Ishikawa (cell line): ENCODE data around the gene RBM20.

Source experiments
- CEBPB ChIP-seq: IDR thresholded peaks from 2 replicates; pipeline ENCODE4 v1.6.1; 2012
- CREB1 ChIP-seq: IDR thresholded peaks from 2 replicates; pipeline ENCODE4 v1.6.1; 2012; ENCODE audit warnings: low read depth
- EGR1 ChIP-seq: IDR thresholded peaks from 2 replicates; pipeline ENCODE4 v1.6.1; 2012
- EP300 ChIP-seq: IDR thresholded peaks from 2 replicates; pipeline ENCODE4 v1.6.1; 2012; ENCODE audit warnings: borderline replicate concordance
- FOXM1 ChIP-seq: IDR thresholded peaks from 2 replicates; pipeline ENCODE4 v1.6.1; 2012; ENCODE audit warnings: low read depth, borderline replicate concordance
- NFIC ChIP-seq: IDR thresholded peaks from 2 replicates; pipeline ENCODE4 v1.6.1; 2012
- RAD21 ChIP-seq: IDR thresholded peaks from 2 replicates; pipeline ENCODE4 v1.6.1; 2012; ENCODE audit warnings: low read depth
- TAF1 ChIP-seq: IDR thresholded peaks from 2 replicates; pipeline ENCODE4 v1.6.1; 2012; ENCODE audit warnings: low read depth, mild to moderate bottlenecking
- TCF12 ChIP-seq: IDR thresholded peaks from 2 replicates; pipeline ENCODE4 v1.6.1; 2012; ENCODE audit warnings: low read depth
- TEAD4 ChIP-seq: IDR thresholded peaks from 2 replicates; pipeline ENCODE4 v1.6.1; 2012
- YY1 ChIP-seq: IDR thresholded peaks from 2 replicates; pipeline ENCODE4 v1.6.1; 2012; ENCODE audit warnings: low read depth
- ZBTB7A ChIP-seq: IDR thresholded peaks from 2 replicates; pipeline ENCODE4 v1.6.1; 2012; ENCODE audit warnings: low read depth
- TF ChIP-seq, protein P1 (sequence below): IDR thresholded peaks from 2 replicates; pipeline ENCODE4 v1.6.1; 2012
- TF ChIP-seq, protein P2 (sequence below): IDR thresholded peaks from 2 replicates; pipeline ENCODE4 v1.6.1; 2012; ENCODE audit warnings: low read depth, mild to moderate bottlenecking
- TF ChIP-seq, protein P3 (sequence below): IDR thresholded peaks from 2 replicates; pipeline ENCODE4 v1.6.1; 2012

The RBM20 gene

DNA sequence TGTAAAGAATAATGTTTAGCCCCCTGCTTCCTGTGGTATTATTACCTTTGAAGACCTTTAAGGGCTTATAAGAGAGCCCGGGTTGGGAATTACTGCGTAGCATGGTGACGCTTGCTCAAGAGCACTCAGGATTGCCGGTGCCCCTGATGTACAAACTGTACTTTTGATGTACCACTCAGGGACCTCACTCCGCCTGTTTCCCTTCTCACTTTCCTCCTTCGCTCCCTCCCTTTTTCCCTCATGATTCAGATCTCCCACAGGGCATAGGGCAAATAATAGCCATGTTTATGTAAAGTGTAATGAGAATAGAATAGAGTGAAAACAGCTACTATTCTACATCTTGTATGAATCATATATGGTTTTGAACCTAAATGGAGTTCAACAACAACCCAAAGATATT, 149.8 kb downstream of the RBM20 start:
- TF ChIP-seq NFIC: no peak
- TF ChIP-seq RAD21: no peak
- TF ChIP-seq TCF12: no peak
- no peak for TF ChIP-seq TEAD4
- TF ChIP-seq YY1: no peak
- TF ChIP-seq, protein P1, sequence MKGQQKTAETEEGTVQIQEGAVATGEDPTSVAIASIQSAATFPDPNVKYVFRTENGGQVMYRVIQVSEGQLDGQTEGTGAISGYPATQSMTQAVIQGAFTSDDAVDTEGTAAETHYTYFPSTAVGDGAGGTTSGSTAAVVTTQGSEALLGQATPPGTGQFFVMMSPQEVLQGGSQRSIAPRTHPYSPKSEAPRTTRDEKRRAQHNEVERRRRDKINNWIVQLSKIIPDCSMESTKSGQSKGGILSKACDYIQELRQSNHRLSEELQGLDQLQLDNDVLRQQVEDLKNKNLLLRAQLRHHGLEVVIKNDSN: no peak
- no peak for TF ChIP-seq TAF1

DNA sequence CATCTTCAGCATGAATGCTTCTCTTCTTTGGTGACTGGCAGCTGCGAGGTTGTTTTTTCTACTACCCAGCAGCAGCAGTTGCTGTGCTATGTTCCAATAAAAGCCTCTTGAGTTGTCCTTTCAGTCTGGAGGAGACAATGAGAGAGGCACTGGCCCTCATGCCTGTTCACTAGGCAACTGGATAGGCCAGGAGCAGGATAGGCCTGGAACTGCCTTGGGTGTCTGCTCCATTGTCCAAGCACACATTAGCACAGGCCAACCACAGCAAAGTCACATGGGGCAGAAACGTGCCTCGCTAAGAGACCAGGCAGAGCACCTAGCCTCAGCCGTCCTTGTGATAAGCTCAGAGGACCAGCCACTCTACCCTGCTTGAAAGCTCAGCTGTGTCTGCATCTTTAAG, 150.7 kb downstream of the RBM20 start:
- TF ChIP-seq RAD21 (no peak), ZBTB7A (no peak), TEAD4 (no peak), CEBPB (no peak), TCF12 (no peak), YY1 (no peak), CREB1 (no peak), EP300 (no peak), EGR1 (no peak), TAF1 (no peak), NFIC (no peak), FOXM1 (no peak)
- TF ChIP-seq, protein P2, sequence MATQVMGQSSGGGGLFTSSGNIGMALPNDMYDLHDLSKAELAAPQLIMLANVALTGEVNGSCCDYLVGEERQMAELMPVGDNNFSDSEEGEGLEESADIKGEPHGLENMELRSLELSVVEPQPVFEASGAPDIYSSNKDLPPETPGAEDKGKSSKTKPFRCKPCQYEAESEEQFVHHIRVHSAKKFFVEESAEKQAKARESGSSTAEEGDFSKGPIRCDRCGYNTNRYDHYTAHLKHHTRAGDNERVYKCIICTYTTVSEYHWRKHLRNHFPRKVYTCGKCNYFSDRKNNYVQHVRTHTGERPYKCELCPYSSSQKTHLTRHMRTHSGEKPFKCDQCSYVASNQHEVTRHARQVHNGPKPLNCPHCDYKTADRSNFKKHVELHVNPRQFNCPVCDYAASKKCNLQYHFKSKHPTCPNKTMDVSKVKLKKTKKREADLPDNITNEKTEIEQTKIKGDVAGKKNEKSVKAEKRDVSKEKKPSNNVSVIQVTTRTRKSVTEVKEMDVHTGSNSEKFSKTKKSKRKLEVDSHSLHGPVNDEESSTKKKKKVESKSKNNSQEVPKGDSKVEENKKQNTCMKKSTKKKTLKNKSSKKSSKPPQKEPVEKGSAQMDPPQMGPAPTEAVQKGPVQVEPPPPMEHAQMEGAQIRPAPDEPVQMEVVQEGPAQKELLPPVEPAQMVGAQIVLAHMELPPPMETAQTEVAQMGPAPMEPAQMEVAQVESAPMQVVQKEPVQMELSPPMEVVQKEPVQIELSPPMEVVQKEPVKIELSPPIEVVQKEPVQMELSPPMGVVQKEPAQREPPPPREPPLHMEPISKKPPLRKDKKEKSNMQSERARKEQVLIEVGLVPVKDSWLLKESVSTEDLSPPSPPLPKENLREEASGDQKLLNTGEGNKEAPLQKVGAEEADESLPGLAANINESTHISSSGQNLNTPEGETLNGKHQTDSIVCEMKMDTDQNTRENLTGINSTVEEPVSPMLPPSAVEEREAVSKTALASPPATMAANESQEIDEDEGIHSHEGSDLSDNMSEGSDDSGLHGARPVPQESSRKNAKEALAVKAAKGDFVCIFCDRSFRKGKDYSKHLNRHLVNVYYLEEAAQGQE: no peak
- TF ChIP-seq, protein P3, sequence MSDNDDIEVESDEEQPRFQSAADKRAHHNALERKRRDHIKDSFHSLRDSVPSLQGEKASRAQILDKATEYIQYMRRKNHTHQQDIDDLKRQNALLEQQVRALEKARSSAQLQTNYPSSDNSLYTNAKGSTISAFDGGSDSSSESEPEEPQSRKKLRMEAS: no peak
- TF ChIP-seq, protein P1: no peak

DNA sequence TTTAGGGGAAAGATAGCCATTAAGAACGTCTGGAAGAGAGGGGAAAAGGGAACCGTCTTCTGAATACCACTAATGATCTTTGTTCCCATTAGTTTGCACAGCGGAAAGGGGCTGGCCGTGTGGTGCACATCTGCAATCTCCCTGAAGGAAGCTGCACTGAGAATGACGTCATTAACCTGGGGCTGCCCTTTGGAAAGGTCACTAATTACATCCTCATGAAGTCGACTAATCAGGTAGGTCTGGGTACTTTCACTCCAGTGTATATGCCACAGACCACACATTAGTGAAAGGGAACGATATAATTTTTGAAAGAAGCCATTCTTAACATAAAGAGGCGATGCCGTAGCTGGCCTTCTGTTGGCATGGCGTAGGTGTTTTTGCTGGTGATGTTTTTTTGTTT, 153.3 kb downstream of the RBM20 start:
- TF ChIP-seq, protein P3: no peak
- no peak for TF ChIP-seq ZBTB7A
- no peak for TF ChIP-seq NFIC
- TF ChIP-seq, protein P2: no peak
- TF ChIP-seq CREB1: no peak
- TF ChIP-seq YY1: no peak
- TF ChIP-seq CEBPB: no peak
- no peak for TF ChIP-seq FOXM1
- no peak for TF ChIP-seq EGR1
- no peak for TF ChIP-seq TEAD4

DNA sequence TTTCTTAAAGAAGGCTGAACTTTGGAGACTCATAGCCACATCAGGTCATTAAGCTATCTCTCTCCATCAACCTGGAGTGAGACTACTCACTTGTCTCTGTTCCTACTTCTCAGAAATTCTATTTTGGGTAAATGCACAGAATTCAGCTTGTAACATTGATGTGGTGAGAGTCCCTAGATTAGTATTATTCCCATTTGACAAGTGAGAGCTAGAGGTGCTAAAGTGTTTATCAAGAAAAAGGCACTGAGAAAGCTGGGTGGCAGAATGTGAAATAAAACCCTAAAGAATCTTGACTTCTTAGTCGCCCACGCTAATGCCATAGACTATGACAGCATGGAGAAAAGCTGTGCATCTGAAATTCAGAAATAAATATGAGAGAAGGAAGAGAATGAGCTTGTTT, 154.2 kb downstream of the RBM20 start:
- TF ChIP-seq YY1: no peak
- no peak for TF ChIP-seq TEAD4

DNA sequence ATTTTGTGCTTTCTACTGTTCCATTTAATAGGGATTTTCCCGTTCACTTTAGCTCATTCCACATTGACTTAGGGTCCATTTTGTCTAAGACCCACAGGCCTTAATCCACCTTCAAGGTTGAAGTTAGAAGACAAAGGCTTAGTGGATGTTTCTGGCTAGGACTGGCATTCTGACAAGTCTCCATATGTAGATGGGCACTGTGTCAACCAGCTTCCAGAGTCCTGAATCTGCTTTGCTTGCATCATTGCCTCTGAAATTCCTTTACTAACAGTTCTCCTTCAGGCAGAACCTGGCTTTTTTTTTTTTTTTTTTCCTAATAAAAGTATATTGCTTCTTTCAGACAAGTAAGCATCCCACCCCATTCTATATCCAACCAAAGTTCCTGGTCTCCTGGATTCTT, 158.0 kb downstream of the RBM20 start:
- TF ChIP-seq CREB1 (no peak), EP300 (no peak), TAF1 (no peak), RAD21 (no peak), YY1 (no peak), EGR1 (no peak), CEBPB (no peak), TCF12 (no peak), FOXM1 (no peak), TEAD4 (no peak), NFIC (no peak), ZBTB7A (no peak)
- TF ChIP-seq, protein P1: no peak
- TF ChIP-seq, protein P3: no peak
- TF ChIP-seq, protein P2: no peak
